ENCODE results near the gene DLGAP3. TPM values are rescaled to one million over a fixed set of nuclear protein-coding genes. Genes with fewer than 3 reads are reported as not detected.

Gene DLGAP3
- total RNA-seq, 1 donor from 2014 or later: 0.48 TPM

GRCh38 chr1:34866762-34867109, 62.7 kb downstream of the DLGAP3 start:
- Mint-ChIP-seq H3K27ac (no peak overlapping the region), H3K36me3 (ENCODE audit: low read depth) (no peaks in the 10 kb centered on the region), H3K4me3 (ENCODE audit: low read depth) (peak overlapping the region; percentile 76), H3K27me3 (ENCODE audit: low read depth) (peaks cover 16% of the 10 kb centered on the region), H3K4me1 (ENCODE audit: low read depth) (peaks cover 22% of the 10 kb centered on the region), H3K9me3 (no peaks in the 10 kb centered on the region)
- no peak for DNase-seq (ENCODE audit: low spot score)
- intact Hi-C loops (cut with micrococcal nuclease): loop anchor here (1.0 kb wide), 1 partner anchor 14 kb away; no protein-coding TSS in a partner anchor

DNA sequence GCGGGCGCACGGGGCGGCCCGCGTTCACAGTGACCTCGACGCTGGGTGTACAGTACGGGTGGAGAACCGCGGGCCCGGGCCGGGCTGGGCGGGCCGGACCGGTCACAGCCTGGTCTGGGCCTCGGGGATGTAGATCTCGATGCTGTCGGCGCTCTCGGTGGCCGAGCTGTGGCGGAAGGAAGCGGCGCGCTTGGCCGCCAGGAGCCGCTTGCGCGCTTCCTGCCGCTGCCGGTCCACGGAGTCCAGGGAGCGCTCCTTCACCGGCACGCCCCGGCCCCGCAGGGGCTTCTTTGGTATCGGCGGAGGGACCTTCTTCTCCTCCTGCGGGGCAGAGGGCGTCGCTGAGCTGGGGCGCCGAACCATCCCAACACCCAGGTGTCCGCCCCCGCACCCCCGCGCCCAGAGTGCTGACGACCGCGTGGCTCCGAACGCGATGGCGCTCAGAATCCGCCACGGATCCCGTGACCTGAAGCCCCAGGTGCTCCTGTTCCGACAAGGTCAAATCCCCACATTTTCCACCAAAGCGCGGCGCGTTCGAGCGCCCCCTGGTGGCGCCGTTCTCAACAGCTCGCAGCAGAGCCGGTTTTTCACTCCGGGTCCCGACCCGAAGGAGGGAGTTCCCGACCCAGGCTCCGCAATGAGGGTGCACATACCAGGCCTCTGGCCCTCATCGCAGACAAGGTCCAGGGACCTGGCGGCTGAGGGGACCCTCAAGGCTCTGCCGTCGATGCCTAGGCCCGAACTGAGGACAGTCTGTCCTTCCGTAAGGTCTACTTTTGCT, 63.3 kb downstream of the DLGAP3 start:
- intact Hi-C loops (cut with micrococcal nuclease): loop anchor here (1.0 kb wide), 1 partner anchor 14 kb away; no protein-coding TSS in a partner anchor
- peak; percentile 84 for DNase-seq (ENCODE audit: low spot score)
- no peaks in the 10 kb centered on the region for H3K9me3 Mint-ChIP-seq
- peaks cover 22% of the 10 kb centered on the region for H3K4me1 Mint-ChIP-seq (ENCODE audit: low read depth)
- H3K4me3 Mint-ChIP-seq (ENCODE audit: low read depth): peak overlapping the region; percentile 76
- peak overlapping the region; percentile 86 for H3K27ac Mint-ChIP-seq
- peaks cover 10% of the 10 kb centered on the region for H3K27me3 Mint-ChIP-seq (ENCODE audit: low read depth)
- H3K36me3 Mint-ChIP-seq (ENCODE audit: low read depth): no peaks in the 10 kb centered on the region

DNA sequence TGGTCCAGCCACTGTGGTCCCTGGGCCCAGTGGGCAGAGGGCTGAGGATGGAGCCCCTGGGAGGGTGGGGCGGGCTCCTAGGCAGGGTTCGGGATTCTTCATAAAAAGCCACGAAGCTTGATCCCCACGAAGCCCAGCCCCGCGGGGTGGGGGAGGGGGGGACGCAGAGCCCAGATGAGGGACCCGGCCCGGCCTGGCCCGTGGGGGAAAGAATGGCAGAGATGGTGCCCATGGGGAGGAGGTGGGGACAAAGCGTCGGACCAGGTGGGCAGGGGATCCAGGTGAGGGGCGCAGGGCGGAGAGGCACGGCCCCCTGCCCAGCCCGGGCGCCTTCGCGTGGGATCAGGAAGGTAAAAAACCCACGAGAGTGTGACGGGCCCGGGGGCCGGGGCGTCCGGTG, 63.9 kb downstream of the DLGAP3 start:
- Mint-ChIP-seq H3K27me3 (ENCODE audit: low read depth) (peaks cover 7% of the 10 kb centered on the region), H3K4me3 (ENCODE audit: low read depth) (no peak overlapping the region)

DNA sequence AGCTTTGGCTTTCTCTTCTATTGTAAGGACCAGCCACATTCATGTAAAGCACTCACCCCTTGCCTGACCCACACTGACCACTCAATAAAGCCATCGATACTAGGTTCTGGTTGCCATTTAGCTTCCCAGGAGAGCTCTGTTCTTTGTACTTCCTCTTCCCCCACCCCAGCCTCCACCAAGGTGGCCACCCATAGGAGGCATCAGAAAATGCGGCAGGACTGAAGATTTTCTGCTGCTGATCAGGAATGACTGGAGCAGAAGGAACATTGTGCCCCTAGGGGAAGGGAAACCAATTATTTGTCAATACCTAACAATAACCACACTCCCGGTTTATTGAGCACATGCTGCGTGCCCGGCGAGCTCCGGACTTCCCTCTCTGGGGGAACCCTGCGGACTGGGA, 64.7 kb downstream of the DLGAP3 start:
- DNase-seq (ENCODE audit: low spot score): no peak
- H3K4me3 Mint-ChIP-seq (ENCODE audit: low read depth): peak overlapping the region; percentile 75
- no peaks in the 10 kb centered on the region for H3K36me3 Mint-ChIP-seq (ENCODE audit: low read depth)
- no peaks in the 10 kb centered on the region for H3K9me3 Mint-ChIP-seq
- peak overlapping the region; percentile 76 for H3K27ac Mint-ChIP-seq
- H3K27me3 Mint-ChIP-seq (ENCODE audit: low read depth): peaks cover 7% of the 10 kb centered on the region
- intact Hi-C loops (cut with micrococcal nuclease): loop anchor here (5.0 kb wide), 2 partner anchors 123 to 318 kb away; partner anchors contain the start of gene TMEM35B
- H3K4me1 Mint-ChIP-seq (ENCODE audit: low read depth): peaks cover 29% of the 10 kb centered on the region

More for the DNA sequence above, 63.9 kb downstream of the DLGAP3 start:
- peaks cover 22% of the 10 kb centered on the region for H3K4me1 Mint-ChIP-seq (ENCODE audit: low read depth)
- DNase-seq (ENCODE audit: low spot score): no peak
- H3K9me3 Mint-ChIP-seq: no peaks in the 10 kb centered on the region
- intact Hi-C loops (cut with micrococcal nuclease): no loop called here
- no peak overlapping the region for H3K27ac Mint-ChIP-seq
- H3K36me3 Mint-ChIP-seq (ENCODE audit: low read depth): no peaks in the 10 kb centered on the region

DNA sequence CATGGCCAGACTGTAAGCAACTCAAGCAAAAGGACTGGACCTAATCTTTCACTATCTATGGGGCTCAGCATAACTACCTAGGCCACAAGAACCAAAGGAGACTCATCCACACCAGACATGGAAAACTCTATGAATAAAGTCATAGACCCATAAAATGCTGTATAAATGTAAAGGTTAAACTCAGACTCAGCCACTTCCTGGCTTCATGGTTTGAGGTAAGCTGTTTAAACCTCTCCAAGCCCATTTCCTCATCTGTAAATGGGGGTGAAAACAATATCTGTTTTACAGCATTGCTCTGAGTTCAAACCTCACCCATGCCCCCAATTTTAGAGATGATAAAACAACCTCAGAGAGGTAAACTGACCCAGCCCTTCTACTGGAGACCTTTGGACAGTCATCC, 65.9 kb downstream of the DLGAP3 start:
- Mint-ChIP-seq H3K36me3 (ENCODE audit: low read depth) (peaks cover 6% of the 10 kb centered on the region), H3K4me1 (ENCODE audit: low read depth) (peaks cover 35% of the 10 kb centered on the region), H3K27me3 (ENCODE audit: low read depth) (peaks cover 7% of the 10 kb centered on the region), H3K9me3 (no peaks in the 10 kb centered on the region), H3K4me3 (ENCODE audit: low read depth) (no peak overlapping the region), H3K27ac (peak overlapping the region; percentile 76)
- intact Hi-C loops (cut with micrococcal nuclease): loop anchor here (5.0 kb wide), 2 partner anchors 124 to 319 kb away; partner anchors contain the start of gene TMEM35B
- no peak for DNase-seq (ENCODE audit: low spot score)

- intact Hi-C loops (cut with micrococcal nuclease): loop anchor here (1.0 to 5.0 kb wide), 3 partner anchors 128 to 323 kb away; partner anchors contain the start of gene TMEM35B
Observed at GRCh38 chr1:34859446-34860200, 69.8 kb downstream of the DLGAP3 start, which contains the start of gene SMIM12. SMIM12 (minus strand) TSS chr1:34859749; CDS start chr1:34855977, 3,772 bp downstream.

DNA sequence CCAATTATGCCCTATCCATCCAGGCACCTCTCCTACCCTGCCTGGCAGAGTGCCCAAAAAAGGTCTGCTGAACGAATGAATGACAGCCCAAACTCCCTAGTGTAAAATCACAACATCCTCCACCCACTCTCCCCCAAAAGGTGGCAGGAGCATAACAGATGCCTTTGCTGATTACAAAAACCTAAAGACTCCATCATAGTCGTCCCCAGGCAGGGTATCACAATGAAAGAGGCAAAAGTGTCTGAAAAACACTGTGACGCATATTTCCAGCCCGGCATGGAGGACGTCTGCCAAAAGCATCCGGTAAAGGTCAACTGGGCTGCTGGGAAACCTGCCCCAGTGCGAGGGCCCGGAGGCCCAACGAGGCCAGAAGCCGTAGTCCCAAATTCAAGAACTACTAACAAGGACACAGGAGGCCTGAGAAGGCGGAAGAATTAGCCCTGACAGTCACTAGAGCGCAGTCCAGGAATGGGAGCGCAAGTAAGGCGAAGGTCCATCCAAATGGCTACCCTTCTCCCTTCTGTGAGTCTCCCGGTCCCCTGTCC, 70.5 kb downstream of the DLGAP3 start:
- Mint-ChIP-seq H3K27me3 (ENCODE audit: low read depth) (no peaks in the 10 kb centered on the region), H3K4me3 (ENCODE audit: low read depth) (peak overlapping the region; percentile 98), H3K9me3 (no peaks in the 10 kb centered on the region), H3K36me3 (ENCODE audit: low read depth) (peaks cover 24% of the 10 kb centered on the region), H3K4me1 (ENCODE audit: low read depth) (peaks cover 40% of the 10 kb centered on the region), H3K27ac (peak overlapping the region; percentile 97)
- peak; percentile 34 for DNase-seq (ENCODE audit: low spot score)
- intact Hi-C loops (cut with micrococcal nuclease): loop anchor here (1.0 kb wide), 1 partner anchor 173 kb away; no protein-coding TSS in a partner anchor

More at GRCh38 chr1:34859446-34860200, 69.8 kb downstream of the DLGAP3 start, which contains the start of gene SMIM12:
- DNase-seq (ENCODE audit: low spot score): peak; percentile 86
- Mint-ChIP-seq H3K4me1 (ENCODE audit: low read depth) (peaks cover 46% of the 10 kb centered on the region), H3K9me3 (no peaks in the 10 kb centered on the region), H3K36me3 (ENCODE audit: low read depth) (peaks cover 19% of the 10 kb centered on the region), H3K4me3 (ENCODE audit: low read depth) (peak within 1 kb of the TSS; percentile 98), H3K27ac (peak within 1 kb of the TSS; percentile 97), H3K27me3 (ENCODE audit: low read depth) (no peaks in the 10 kb centered on the region)

DNA sequence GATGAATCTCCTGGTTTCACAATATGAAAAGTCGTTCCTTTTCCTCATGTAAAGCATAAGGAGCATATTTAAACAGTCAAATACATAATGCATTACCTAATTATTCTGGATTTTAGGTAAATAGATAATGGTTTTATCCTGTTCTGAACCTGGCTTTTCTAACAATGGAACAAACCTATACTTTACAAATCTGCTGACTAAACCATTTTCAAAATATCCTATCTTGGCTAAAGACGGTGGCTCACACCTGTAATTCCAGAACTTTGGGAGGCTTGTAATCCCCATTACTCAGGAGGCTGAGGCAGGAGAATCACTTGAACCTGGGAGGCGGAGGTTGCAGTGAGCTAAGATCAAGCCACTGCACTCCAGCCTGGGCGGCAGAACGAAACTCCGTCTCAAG, 72.8 kb downstream of the DLGAP3 start:
- no peak overlapping the region for H3K27ac Mint-ChIP-seq
- no peaks in the 10 kb centered on the region for H3K9me3 Mint-ChIP-seq
- intact Hi-C loops (cut with micrococcal nuclease): no loop called here
- peaks cover 39% of the 10 kb centered on the region for H3K36me3 Mint-ChIP-seq (ENCODE audit: low read depth)
- no peak for DNase-seq (ENCODE audit: low spot score)
- H3K4me3 Mint-ChIP-seq (ENCODE audit: low read depth): no peak overlapping the region
- peaks cover 32% of the 10 kb centered on the region for H3K4me1 Mint-ChIP-seq (ENCODE audit: low read depth)
- no peaks in the 10 kb centered on the region for H3K27me3 Mint-ChIP-seq (ENCODE audit: low read depth)

GRCh38 chr1:34852677-34853217, 76.7 kb downstream of the DLGAP3 start:
- peaks cover 11% of the 10 kb centered on the region for H3K4me1 Mint-ChIP-seq (ENCODE audit: low read depth)
- no peak overlapping the region for H3K27ac Mint-ChIP-seq
- no peaks in the 10 kb centered on the region for H3K27me3 Mint-ChIP-seq (ENCODE audit: low read depth)
- no peaks in the 10 kb centered on the region for H3K9me3 Mint-ChIP-seq
- peaks cover 59% of the 10 kb centered on the region for H3K36me3 Mint-ChIP-seq (ENCODE audit: low read depth)
- peak; percentile 88 for DNase-seq (ENCODE audit: low spot score)
- intact Hi-C loops (cut with micrococcal nuclease): loop anchor here (1.0 kb wide), 2 partner anchors 14 to 66 kb away; no protein-coding TSS in a partner anchor
- H3K4me3 Mint-ChIP-seq (ENCODE audit: low read depth): no peak overlapping the region

DNA sequence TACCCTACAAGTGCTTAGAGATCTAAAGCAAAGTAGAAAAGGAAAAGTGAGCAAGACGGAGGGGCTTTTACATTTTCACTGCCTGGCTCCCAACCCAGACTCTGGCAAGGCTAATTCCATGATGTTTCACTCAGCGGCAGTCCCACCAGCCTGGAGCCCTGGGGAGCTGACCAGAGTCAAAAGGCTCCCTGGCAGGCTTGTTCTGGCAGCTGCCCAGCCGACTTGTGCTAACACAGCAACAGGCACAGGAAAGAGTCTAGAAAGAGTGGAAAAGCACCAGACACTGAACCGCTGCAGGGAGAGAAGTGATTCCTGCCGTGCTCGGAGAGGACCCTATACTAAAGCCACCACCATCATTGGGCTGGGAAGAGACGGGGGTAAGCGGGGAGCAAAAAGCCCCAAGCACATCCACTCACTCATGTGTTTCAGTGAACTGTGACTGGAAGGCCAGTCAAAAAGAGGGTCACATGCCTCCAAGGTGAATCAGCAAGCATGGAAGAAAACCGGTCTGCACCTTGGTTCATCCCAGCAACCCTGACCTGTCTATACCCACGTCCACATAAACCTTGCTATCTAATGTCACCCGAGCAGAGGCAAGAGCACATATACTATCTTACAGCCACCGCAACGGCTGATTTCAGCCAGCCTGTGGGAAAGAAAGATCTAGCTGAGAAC, 77.9 kb downstream of the DLGAP3 start:
- Mint-ChIP-seq H3K36me3 (ENCODE audit: low read depth) (peaks cover 59% of the 10 kb centered on the region), H3K4me3 (ENCODE audit: low read depth) (no peak overlapping the region), H3K9me3 (no peaks in the 10 kb centered on the region), H3K27me3 (ENCODE audit: low read depth) (no peaks in the 10 kb centered on the region), H3K4me1 (ENCODE audit: low read depth) (peaks cover 4% of the 10 kb centered on the region), H3K27ac (no peak overlapping the region)
- DNase-seq (ENCODE audit: low spot score): no peak
- intact Hi-C loops (cut with micrococcal nuclease): loop anchor here (1.0 kb wide), 2 partner anchors 15 to 65 kb away; no protein-coding TSS in a partner anchor

GRCh38 chr1:34850382-34850781, 79.1 kb downstream of the DLGAP3 start:
- Mint-ChIP-seq H3K27ac (no peak overlapping the region), H3K36me3 (ENCODE audit: low read depth) (peaks cover 54% of the 10 kb centered on the region), H3K4me3 (ENCODE audit: low read depth) (no peak overlapping the region), H3K27me3 (ENCODE audit: low read depth) (no peaks in the 10 kb centered on the region), H3K9me3 (no peaks in the 10 kb centered on the region), H3K4me1 (ENCODE audit: low read depth) (peaks cover 4% of the 10 kb centered on the region)
- intact Hi-C loops (cut with micrococcal nuclease): no loop called here
- DNase-seq (ENCODE audit: low spot score): no peak

- Mint-ChIP-seq H3K27me3 (ENCODE audit: low read depth) (no peaks in the 10 kb centered on the region), H3K36me3 (ENCODE audit: low read depth) (peaks cover 32% of the 10 kb centered on the region)
Observed at GRCh38 chr1:34847094-34847493, 82.4 kb downstream of the DLGAP3 start.

More at GRCh38 chr1:34847094-34847493, 82.4 kb downstream of the DLGAP3 start:
- Mint-ChIP-seq H3K4me1 (ENCODE audit: low read depth) (peaks cover 4% of the 10 kb centered on the region), H3K27ac (no peak overlapping the region), H3K4me3 (ENCODE audit: low read depth) (no peak overlapping the region), H3K9me3 (no peaks in the 10 kb centered on the region)
- intact Hi-C loops (cut with micrococcal nuclease): no loop called here
- DNase-seq (ENCODE audit: low spot score): no peak

Measured in activated T-helper 2 cell treated with anti-CD3 and anti-CD28 coated beads, Interferon-gamma antibody, Interleukin-2, Interleukin-4, amounts not matched to agents 10 μg/mL and 5 μg/mL and 100 μg/mL, durations not matched to agents 14 hours and 24 hours and 36 hours (primary cell).